MM.1S (cell line): Measurements from ENCODE around the gene VMP1.
"Not testable (repeated sequence)": the region's sequence is repeated elsewhere in the genome, so short reads cannot be mapped to it uniquely, and the experiment has no call there.

Experiments
- DNase-seq: peaks from one replicate; pipeline ENCODE4 v3.0.0-alpha.2; 2015
- H2AFZ ChIP-seq: fragments of 300-600 bp; sonication (generic); 2 replicates; pipeline ENCODE4 v1.6.0; 2016; ENCODE audit warnings: antibody characterized with exemption, low read length
- H3F3A ChIP-seq: fragments of 300-600 bp; sonication (generic); 2 replicates; pipeline ENCODE4 v1.6.1; 2016; ENCODE audit warnings: mild to moderate bottlenecking, antibody characterized with exemption, low read length, moderate library complexity, mixed read lengths; ENCODE audit not compliant: insufficient read depth
- H3K27ac ChIP-seq: fragments of 300-600 bp; sonication (generic); 2 replicates; pipeline ENCODE4 v1.5.1; 2016; ENCODE audit warnings: mild to moderate bottlenecking, low read length
- H3K27me3 ChIP-seq: fragments of 300-600 bp; sonication (generic); replicated peaks from 2 replicates; pipeline ENCODE4 v1.6.0; 2016; ENCODE audit warnings: low read length; ENCODE audit not compliant: insufficient read depth
- H3K36me3 ChIP-seq: fragments of 300-600 bp; sonication (generic); replicated peaks from 2 replicates; pipeline ENCODE4 v1.6.1; 2016; ENCODE audit warnings: mild to moderate bottlenecking, low read length, mixed read lengths; ENCODE audit not compliant: insufficient read depth
- H3K4me1 ChIP-seq: fragments of 300-600 bp; sonication (generic); 2 replicates; pipeline ENCODE4 v1.6.1; 2016; ENCODE audit warnings: low read length, mixed read lengths
- H3K4me2 ChIP-seq: fragments of 300-600 bp; sonication (generic); 2 replicates; pipeline ENCODE4 v1.6.0; 2016; ENCODE audit warnings: low read depth, low read length
- H3K4me3 ChIP-seq: fragments of 300-600 bp; sonication (generic); 2 replicates; pipeline ENCODE4 v1.5.1; 2016; ENCODE audit warnings: low read length, mixed read lengths
- H3K79me2 ChIP-seq: fragments of 300-600 bp; sonication (generic); 2 replicates; pipeline ENCODE4 v1.6.1; 2016; ENCODE audit warnings: mixed run types, low read length, mixed read lengths
- H3K9ac ChIP-seq: fragments of 300-600 bp; sonication (generic); 2 replicates; pipeline ENCODE4 v1.6.1; 2016; ENCODE audit warnings: low read length, mixed read lengths
- H3K9me2 ChIP-seq: fragments of 300-600 bp; sonication (generic); replicated peaks from 2 replicates; pipeline ENCODE4 v1.6.1; 2016; ENCODE audit warnings: mild to moderate bottlenecking, low read length, mixed read lengths; ENCODE audit not compliant: insufficient read depth
- H3K9me3 ChIP-seq: fragments of 300-600 bp; sonication (generic); replicated peaks from 2 replicates; pipeline ENCODE4 v1.6.1; 2016; ENCODE audit warnings: mild to moderate bottlenecking, low read length, mixed read lengths; ENCODE audit not compliant: insufficient read depth
- H4K20me1 ChIP-seq: fragments of 300-600 bp; sonication (generic); 2 replicates; pipeline ENCODE4 v1.6.1; 2016; ENCODE audit warnings: mild to moderate bottlenecking, low read length, moderate library complexity, mixed read lengths; ENCODE audit not compliant: insufficient read depth
- CTCF ChIP-seq: fragments of 300-600 bp; sonication (generic); IDR thresholded peaks from 2 replicates; pipeline ENCODE4 v1.5.1; 2016; ENCODE audit warnings: antibody characterized with exemption, low read length, mixed read lengths
- EZH2 ChIP-seq: fragments of 300-600 bp; sonication (generic); optimal IDR thresholded peaks from 2 replicates; pipeline ENCODE3; 2017; ENCODE audit warnings: low read depth, mild to moderate bottlenecking, antibody characterized with exemption, low read length, mixed read lengths
- EZH2phosphoT487 ChIP-seq: fragments of 300-600 bp; sonication (generic); IDR thresholded peaks from 2 replicates; pipeline ENCODE4 v1.6.1; 2018; ENCODE audit warnings: antibody characterized with exemption, low read length

VMP1 gene

GRCh38 chr17:59800530-59800942 is 93.1 kb downstream of the VMP1 start:
- no peak overlapping the region for H3K9ac ChIP-seq
- no peaks in the 10 kb centered on the region for H3K79me2 ChIP-seq
- no peaks in the 10 kb centered on the region for H3K9me3 ChIP-seq
- no peak overlapping the region for H2AFZ ChIP-seq
- no peaks in the 10 kb centered on the region for H3K27me3 ChIP-seq
- H3K4me2 ChIP-seq, result no peak overlapping the region
- no peak for DNase-seq
- H3K9me2 ChIP-seq, result no peaks in the 10 kb centered on the region
- no peak for TF ChIP-seq EZH2phosphoT487
- no peak for TF ChIP-seq EZH2
- no peak for TF ChIP-seq CTCF
- H3K4me1 ChIP-seq, result no peaks in the 10 kb centered on the region
- no peaks in the 10 kb centered on the region for H4K20me1 ChIP-seq
- no peak overlapping the region for H3K27ac ChIP-seq
- no peaks in the 10 kb centered on the region for H3K36me3 ChIP-seq
- H3K4me3 ChIP-seq, result no peak overlapping the region
- no peaks in the 10 kb centered on the region for H3F3A ChIP-seq

- H3K36me3 ChIP-seq, result no peaks in the 10 kb centered on the region
- no peak overlapping the region for H3K4me3 ChIP-seq
- H3K4me2 ChIP-seq, result no peak overlapping the region
- H3K9me2 ChIP-seq, result no peaks in the 10 kb centered on the region
- no peak for DNase-seq
- H2AFZ ChIP-seq, result no peak overlapping the region
- H4K20me1 ChIP-seq, result no peaks in the 10 kb centered on the region
- no peaks in the 10 kb centered on the region for H3K4me1 ChIP-seq
- H3K9ac ChIP-seq, result no peak overlapping the region
- no peak overlapping the region for H3K27ac ChIP-seq
- TF ChIP-seq EZH2 (no peak), EZH2phosphoT487 (no peak), CTCF (no peak)
- no peaks in the 10 kb centered on the region for H3F3A ChIP-seq
- no peaks in the 10 kb centered on the region for H3K9me3 ChIP-seq
- no peaks in the 10 kb centered on the region for H3K27me3 ChIP-seq
- H3K79me2 ChIP-seq, result no peaks in the 10 kb centered on the region
Observed at GRCh38 chr17:59802160-59802559, 94.7 kb downstream of the VMP1 start.

GRCh38 chr17:59804901-59805465 is 97.5 kb downstream of the VMP1 start:
- Histone ChIP-seq H4K20me1 (no peaks in the 10 kb centered on the region), H3K4me3 (no peak overlapping the region), H3K4me1 (no peaks in the 10 kb centered on the region), H3K4me2 (no peak overlapping the region), H3K27me3 (no peaks in the 10 kb centered on the region), H3F3A (no peaks in the 10 kb centered on the region), H3K36me3 (no peaks in the 10 kb centered on the region), H2AFZ (no peak overlapping the region), H3K9ac (no peak overlapping the region), H3K9me3 (no peaks in the 10 kb centered on the region), H3K27ac (no peak overlapping the region), H3K9me2 (no peaks in the 10 kb centered on the region), H3K79me2 (no peaks in the 10 kb centered on the region)
- TF ChIP-seq EZH2phosphoT487 (no peak), CTCF (no peak), EZH2 (no peak)
- no peak for DNase-seq

- not testable (repeated sequence) for H3F3A ChIP-seq, H3K9me2 ChIP-seq, H3K27me3 ChIP-seq, H3K4me1 ChIP-seq, H3K9me3 ChIP-seq, H3K9ac ChIP-seq, H2AFZ ChIP-seq, H3K4me2 ChIP-seq, H3K4me3 ChIP-seq, DNase-seq, H3K79me2 ChIP-seq, H4K20me1 ChIP-seq, H3K27ac ChIP-seq, H3K36me3 ChIP-seq
Observed at GRCh38 chr17:59806322-59806721, 98.9 kb downstream of the VMP1 start.
